ENCODE results near the gene JMJD8.

Gene JMJD8

GRCh38 chr16:658679-659571 is 25.2 kb downstream of the JMJD8 start:
- no peak for DNase-seq

GRCh38 chr16:657487-657886 is 26.6 kb downstream of the JMJD8 start:
- no peak for DNase-seq

DNA sequence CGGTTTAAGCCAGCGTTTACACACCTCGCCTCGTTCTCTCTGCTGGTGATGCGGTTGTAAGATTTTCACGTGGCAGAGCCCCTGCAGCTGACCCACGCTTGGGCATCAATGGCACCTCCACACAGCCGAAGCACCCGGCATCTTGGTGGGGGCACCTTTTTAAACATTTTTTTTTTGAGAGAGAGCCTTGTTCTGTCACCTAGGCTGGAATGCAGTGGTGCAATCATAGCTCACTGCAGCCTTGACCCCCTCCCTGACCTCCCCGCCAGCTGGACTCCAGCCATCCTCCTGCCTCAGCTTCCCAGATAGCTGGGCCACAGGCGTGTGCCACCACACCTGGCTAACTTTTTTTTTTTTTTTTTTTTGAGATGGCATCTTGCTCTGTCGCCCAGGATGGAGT is 30.1 kb downstream of the JMJD8 start:
- DNase-seq, result no peak

DNA sequence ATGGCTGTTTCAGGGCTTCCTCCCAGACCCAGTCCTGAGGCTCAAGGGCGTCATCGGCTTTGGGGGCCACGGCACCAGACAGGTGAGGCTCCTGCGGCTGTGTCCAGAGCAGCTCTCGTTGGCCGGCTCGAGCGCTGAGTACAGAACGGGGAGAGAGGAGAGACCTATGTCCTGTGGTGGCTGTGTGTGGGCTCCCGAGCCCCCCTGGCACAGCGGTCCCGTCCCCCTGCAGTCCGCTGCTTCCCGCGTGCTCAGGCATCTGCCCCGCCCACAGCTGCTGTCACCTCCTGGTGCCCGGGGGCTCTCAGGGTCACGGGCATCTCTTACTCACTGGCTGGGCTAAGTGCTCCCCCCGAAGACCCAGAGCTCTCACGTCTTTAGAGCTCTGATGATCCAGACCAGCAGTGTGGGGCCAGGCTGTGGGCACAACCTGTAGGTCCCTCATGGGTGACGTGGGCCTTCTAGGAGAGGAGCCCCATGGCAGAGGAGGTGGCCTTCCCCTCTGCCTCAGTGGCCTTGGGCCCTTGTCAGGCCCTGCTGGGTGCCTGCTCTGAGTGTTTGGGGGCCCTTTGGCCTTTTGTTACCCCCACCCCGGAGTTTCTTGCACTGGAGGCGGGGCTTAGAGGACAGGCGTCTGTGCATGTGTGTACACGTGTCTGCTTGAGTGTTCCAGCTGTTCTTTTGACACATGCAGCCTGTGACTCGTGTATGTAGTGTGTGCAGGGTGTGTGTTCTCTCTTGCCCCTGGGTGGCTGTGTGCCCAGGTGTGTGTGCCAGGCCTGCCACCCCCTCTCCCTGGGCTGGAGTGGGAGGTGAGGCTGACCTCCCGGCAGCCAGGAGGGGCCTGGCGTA is 31.5 kb downstream of the JMJD8 start:
- DNase-seq, result no peak

DNA sequence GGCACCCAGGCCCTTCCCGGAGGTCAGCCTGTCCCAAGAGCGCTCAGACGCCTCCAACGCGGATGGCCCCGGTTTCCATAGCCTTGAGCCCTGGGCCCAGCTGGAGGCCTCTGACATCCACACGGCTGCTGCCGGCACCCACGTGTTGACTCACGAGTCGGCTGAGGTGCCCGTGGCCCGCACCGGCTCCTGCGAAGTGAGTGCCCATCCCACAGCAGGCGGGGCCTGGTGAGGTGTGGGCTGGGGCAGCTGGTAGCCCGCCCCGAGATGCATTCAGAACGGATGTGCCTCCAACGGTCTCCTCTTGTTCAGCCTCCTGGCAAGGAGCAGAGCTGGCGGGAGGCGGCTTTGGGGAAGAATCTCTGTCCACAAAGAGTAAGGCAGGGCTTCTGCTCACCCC is 32.3 kb downstream of the JMJD8 start:
- DNase-seq, result no peak

GRCh38 chr16:649631-650030 is 34.5 kb downstream of the JMJD8 start:
- DNase-seq, result peak; percentile 38

DNA sequence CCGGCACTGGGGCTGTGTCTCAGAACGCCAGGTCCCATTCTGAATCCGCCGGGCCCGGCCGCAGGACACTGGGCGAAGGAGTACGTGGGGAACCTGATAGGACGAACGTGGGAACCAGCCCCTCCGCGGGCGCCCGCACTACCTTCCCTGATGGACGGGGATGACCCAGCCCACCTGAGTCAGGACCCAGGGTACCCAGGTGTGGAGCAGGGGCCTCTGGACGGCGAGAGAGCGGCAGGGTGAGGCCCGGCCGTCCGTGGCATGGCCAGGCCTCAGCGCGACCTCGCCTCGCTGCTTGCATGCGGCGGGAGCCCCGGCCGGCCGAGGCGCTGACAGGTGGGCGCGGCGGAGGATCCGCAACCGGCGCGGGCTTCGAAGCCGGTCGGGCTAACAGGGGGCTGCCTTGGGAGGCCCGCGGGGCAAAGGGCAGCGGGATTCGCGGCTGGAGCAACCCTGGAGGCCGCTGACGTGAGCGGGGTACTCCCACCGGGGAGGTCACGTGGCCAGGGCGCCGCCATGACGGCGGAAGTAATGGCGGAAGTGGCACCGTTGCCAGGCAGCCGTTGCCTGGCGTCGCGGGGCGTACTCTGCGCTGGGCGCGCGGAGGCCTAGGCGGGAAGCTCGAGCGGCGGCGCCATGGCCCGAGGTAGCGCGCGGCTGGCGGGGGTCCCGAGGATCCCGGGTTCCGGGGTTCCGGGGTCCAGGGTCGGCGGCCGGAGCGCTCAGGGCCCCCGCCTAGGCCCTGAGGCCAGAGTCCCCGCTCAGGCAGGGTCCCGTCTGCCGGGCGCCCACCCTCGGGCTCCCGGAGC is 35.1 kb downstream of the JMJD8 start, which contains the start of gene WDR90:
Gene WDR90 (plus strand): TSS at position 585 of the 809 bp plus-strand sequence. CDS start 52 bp downstream, at position 637.
- peak; percentile 91 for DNase-seq

- no peak for DNase-seq
These were observed 35.9 kb downstream of the JMJD8 start for GRCh38 chr16:648071-648780.

DNA sequence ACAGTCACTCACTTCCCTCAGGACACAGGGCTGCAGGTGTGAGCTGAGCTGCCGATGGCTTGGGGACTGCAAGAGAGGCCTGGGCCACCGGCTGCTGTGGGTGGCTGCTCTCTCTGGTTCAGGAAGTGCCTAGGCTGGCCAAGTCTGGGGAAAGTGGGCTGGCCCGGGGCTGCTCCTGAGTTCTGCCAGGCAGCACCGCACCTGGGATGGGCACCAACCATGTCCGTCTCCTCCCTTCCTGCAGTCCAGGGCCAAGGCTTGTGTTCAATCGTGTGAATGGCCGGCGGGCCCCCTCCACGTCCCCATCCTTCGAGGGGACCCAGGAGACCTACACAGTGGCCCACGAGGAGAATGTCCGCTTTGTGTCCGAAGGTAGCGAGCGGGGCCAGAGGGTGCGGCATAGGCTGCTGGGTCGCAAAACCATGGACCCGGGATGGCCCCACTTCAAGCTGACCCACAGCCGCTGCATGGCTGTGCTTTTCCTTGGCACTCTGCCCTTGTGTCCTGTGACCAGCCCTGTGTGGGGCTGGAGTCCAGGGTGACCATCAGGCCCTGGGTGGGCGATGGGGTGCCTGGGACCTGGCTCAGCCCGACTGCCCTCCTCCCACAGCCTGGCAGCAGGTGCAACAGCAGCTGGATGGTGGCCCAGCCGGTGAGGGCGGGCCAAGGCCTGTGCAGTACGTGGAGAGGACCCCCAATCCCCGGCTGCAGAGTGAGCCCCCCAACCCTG is 36.8 kb downstream of the JMJD8 start:
- DNase-seq, result no peak

DNA sequence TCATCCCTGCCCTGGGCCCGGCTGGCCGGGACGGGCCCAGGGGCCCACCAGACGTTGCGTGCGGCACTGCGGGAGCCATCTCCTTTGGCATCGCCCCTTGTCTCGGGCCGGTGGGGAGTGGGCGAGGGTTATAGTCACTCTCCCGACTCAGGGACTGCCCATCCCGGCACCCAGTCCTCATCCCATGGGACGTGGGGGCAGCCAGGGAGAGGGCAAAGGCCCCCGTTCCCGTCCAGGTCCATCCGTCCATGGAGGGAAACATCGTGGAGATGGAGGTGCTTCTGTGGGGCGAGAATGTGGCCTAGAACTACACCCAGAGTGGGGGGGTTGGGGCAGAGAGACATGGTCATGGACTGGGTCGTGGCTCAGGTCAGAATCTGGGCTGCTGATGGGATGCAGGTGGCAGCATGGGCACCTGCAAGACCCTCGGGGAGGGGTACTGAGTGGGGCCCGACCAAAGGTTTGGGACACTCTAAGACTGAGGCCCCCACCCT is 37.4 kb downstream of the JMJD8 start:
- no peak for DNase-seq

GRCh38 chr16:645852-646678 is 38.1 kb downstream of the JMJD8 start:
- DNase-seq, result no peak

GRCh38 chr16:644556-644955 is 39.6 kb downstream of the JMJD8 start:
- no peak for DNase-seq

GRCh38 chr16:643050-643368 is 41.1 kb downstream of the JMJD8 start:
- no peak for DNase-seq

- DNase-seq, result peak; percentile 40
These were observed 41.7 kb downstream of the JMJD8 start for GRCh38 chr16:642189-643049.

- DNase-seq, result peak; percentile 83
These were observed 42.6 kb downstream of the JMJD8 start, which contains the start of gene MCRIP2 for GRCh38 chr16:641326-642188. TSS of gene MCRIP2 (plus strand) at chr16:641828. CDS start at chr16:641992, 164 bp downstream.

GRCh38 chr16:640614-641013 is 43.5 kb downstream of the JMJD8 start:
- DNase-seq, result no peak

DNA sequence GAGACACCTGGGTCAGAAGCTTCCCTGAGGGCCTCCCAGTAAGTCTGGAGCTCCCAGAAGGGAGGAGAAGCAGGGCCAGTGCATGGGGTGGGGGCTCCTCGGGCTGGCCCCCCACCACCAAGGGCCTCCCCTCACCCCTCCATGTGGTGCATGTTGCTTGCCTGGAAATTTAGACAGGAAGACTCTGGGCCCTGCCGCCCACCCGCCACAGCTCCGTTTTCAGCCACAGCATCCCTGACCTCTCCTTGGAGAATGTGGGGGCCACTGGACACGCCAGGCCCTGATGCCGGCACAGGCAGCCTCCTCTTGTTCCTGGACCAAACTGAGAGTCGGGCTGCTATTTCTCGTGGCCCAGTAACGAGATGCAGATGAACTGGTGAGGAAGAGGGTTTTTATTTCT is 45.3 kb downstream of the JMJD8 start:
- no peak for DNase-seq

DNA sequence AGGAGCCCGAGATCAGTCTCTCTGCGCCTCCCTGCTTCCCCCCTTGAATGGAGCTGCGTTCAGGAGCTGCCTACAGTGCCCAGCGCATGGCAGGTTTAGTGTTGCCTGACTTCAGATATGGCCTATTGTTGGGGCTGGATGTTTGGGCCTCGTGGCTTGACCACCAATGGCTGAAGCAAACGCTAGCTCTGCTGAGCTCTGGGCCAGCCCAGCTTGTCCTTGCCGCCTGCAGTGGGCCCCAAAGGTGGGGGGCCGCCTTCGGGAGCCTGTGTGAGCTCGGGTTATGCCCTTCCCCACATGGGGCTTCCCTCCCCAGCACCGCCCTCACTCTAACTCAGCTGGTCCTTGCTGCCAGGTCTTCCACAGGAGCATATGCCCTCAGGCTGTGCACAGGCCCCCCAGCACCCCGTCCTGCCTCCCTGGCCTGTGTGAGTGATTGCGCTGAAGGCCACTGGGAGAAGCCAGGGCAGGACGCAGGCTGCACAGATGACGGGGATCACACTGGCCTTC is 46.0 kb downstream of the JMJD8 start:
- DNase-seq, result no peak
